Transverse colon (tissue), 4 donors: ENCODE results near the gene BCORL1. TPM values are rescaled to one million over a fixed set of nuclear protein-coding genes. Genes with fewer than 3 reads are reported as not detected.
A peak's percentile ranks its signal among the peaks of the same experiment; 100 is the strongest.

ENCODE experiments used
- DNase-seq: peaks from one replicate; pipeline ENCODE4 v3.0.0-alpha.2; 2019
- H3K27ac ChIP-seq, 4 donors: fragments of 200-600 bp; sonication (generic); 2 replicates each; pipeline ENCODE4 v1.5.1; 2016 to 2018; ENCODE audit warnings: inconsistent platforms in 4 of 4
- H3K27me3 ChIP-seq: fragments of 200-600 bp; sonication (generic); 2 replicates; pipeline ENCODE4 v1.5.1; 2017; ENCODE audit warnings: inconsistent platforms
- H3K36me3 ChIP-seq, 4 donors: fragments of 200-600 bp; sonication (generic); 2 replicates each; pipeline ENCODE4 v1.5.1; 2017 to 2019; ENCODE audit warnings: inconsistent platforms in 4 of 4
- H3K4me1 ChIP-seq, 4 donors: fragments of 200-600 bp; sonication (generic); 2 replicates each; pipeline ENCODE4 v1.5.1; 2017 to 2020; ENCODE audit warnings: inconsistent platforms in 4 of 4
- H3K4me3 ChIP-seq, 4 donors: fragments of 200-600 bp; sonication (generic); 1 replicate in 1 of 4; 2 replicates in 3 of 4; pipeline versions ENCODE4 v1.5.1 to v1.6.1; 2017 to 2019; ENCODE audit warnings: inconsistent platforms in 4 of 4
- H3K9me3 ChIP-seq, 2 donors: fragments of 200-600 bp; sonication (generic); 2 replicates each; pipeline ENCODE4 v1.5.1; 2017 to 2019; ENCODE audit warnings: inconsistent platforms in 2 of 2
- EP300 ChIP-seq: sonication (generic); formaldehyde crosslinking; IDR thresholded peaks from one replicate; pipeline ENCODE4 v1.6.1; 2017; ENCODE audit warnings: antibody characterized with exemption, low read depth
- POLR2A ChIP-seq: fragments of 450-650 bp; IDR thresholded peaks from one replicate; pipeline ENCODE4 v1.6.1; 2016; ENCODE audit warnings: antibody characterized with exemption, mild to moderate bottlenecking, moderate library complexity
- POLR2AphosphoS5 ChIP-seq, 3 donors: sonication (generic); formaldehyde crosslinking; IDR thresholded peaks; one replicate each; pipeline ENCODE4 v1.6.1; 2016; ENCODE audit warnings: antibody characterized with exemption in 3 of 3
- WGBS, 2 donors: methylation state at CpG; one replicate each; pipeline ENCODE4 v1.1.5; 2018; ENCODE audit warnings: low coverage in 1 of 2; 5-methylcytosine and 5-hydroxymethylcytosine counted together
- in situ Hi-C, 4 donors: fragments of 200-750 bp; cut with MboI; loops; one replicate each; pipeline versions ENCODE4 v1.15.0 to v1.15.1; 2017; ENCODE audit warnings: low sequenced_read_pairs in 3 of 4, low pct_ligation_motif_present in 1 of 4, low pct_unique_long_range_greater_than_20kb in 1 of 4
- intact Hi-C: fragments of 100-400 bp; cut with DNase I; formaldehyde crosslinking; loops from one replicate; pipeline ENCODE4 v1.15.1; 2023; ENCODE audit warnings: low total_unique reads
- total RNA-seq, 4 donors: library from RNA; depleted of rRNA; stranded (reverse); fragments of >200 nt; gene quantifications; one replicate each; pipeline ENCODE4 v1.1.0, GENCODE V29; 2016
- TF ChIP-seq, protein P1 (sequence below), 5 experiments: fragments of 200-600 bp in 3 of 5; fragments of 450-650 bp in 2 of 5; sonication (generic) in 3 of 5; IDR thresholded peaks; 1 replicate in 2 of 5; 2 replicates in 3 of 5; pipeline ENCODE4 v1.5.1; 2016 to 2017; ENCODE audit warnings: antibody characterized with exemption in 5 of 5, inconsistent platforms in 3 of 5, mild to moderate bottlenecking in 2 of 5, moderate library complexity in 1 of 5

Gene BCORL1
- total RNA-seq, 4 donors from 2014 or later = 5.6 to 11.6 (median 8.0) TPM

DNA sequence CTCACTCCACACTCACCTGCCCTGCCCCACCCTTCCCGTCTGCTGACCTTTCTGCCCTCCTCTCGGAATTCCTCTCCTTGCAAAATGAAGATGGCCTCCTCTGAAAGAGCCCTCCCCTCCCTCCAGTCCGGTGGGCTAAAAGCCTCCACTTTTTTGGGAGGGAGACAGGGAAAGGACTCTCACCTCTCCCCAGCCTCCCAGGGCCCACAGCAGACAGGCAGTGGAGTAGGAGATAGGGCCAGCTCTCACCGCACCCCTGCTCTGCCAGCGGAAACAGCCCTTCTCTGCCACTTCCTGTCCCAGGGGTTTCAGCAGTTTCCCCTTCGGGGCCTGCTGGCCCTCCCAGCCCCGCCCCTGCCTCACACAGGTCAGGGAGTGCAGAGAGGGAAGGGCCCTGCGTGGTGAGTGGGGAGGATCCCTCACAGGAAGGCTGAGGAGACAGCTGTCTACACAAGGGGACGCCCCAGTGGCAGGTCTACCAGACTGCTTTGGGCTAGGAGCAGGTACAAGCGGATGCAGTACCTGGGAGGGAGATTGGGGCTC, 109.6 kb downstream of the BCORL1 start:
- Histone ChIP-seq H3K36me3 (no peaks in the 10 kb centered on the region), H3K27ac (peak overlapping the region; percentile 68 to 81 (median 72)), H3K4me1 (peaks cover 0 to 44% (median 14%) of the 10 kb centered on the region in 4 donors), H3K27me3 (no peaks in the 10 kb centered on the region), H3K4me3 (peak overlapping the region in 1 of 4 donors; percentile 21), H3K9me3 (no peaks in the 10 kb centered on the region)
- intact Hi-C loops = no loop called here
- in situ Hi-C loops = loop anchor here in 1 of 4 donors (25.0 kb wide), 1 partner anchor 95 kb away; no protein-coding TSS in a partner anchor
- peak; percentile 83 for DNase-seq
- WGBS, 2 donors = 47% methylated on average over 10 of the region's 10 CpGs; no CpG with 5 or more reads in 1 of the 2 donors
- peak; percentile 23 for TF ChIP-seq POLR2A
- no peak for TF ChIP-seq EP300
- TF ChIP-seq POLR2AphosphoS5 (IDR thresholded peaks at IDR 0.05) = peak in 1 of 3 donors; percentile 22
- TF ChIP-seq, protein P1, sequence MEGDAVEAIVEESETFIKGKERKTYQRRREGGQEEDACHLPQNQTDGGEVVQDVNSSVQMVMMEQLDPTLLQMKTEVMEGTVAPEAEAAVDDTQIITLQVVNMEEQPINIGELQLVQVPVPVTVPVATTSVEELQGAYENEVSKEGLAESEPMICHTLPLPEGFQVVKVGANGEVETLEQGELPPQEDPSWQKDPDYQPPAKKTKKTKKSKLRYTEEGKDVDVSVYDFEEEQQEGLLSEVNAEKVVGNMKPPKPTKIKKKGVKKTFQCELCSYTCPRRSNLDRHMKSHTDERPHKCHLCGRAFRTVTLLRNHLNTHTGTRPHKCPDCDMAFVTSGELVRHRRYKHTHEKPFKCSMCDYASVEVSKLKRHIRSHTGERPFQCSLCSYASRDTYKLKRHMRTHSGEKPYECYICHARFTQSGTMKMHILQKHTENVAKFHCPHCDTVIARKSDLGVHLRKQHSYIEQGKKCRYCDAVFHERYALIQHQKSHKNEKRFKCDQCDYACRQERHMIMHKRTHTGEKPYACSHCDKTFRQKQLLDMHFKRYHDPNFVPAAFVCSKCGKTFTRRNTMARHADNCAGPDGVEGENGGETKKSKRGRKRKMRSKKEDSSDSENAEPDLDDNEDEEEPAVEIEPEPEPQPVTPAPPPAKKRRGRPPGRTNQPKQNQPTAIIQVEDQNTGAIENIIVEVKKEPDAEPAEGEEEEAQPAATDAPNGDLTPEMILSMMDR (IDR thresholded peaks at IDR 0.05) = peak in 2 of 5 experiments; percentile 3 to 22

GRCh38 chrX:130093271-130093670, 110.8 kb downstream of the BCORL1 start:
- DNase-seq = no peak

DNA sequence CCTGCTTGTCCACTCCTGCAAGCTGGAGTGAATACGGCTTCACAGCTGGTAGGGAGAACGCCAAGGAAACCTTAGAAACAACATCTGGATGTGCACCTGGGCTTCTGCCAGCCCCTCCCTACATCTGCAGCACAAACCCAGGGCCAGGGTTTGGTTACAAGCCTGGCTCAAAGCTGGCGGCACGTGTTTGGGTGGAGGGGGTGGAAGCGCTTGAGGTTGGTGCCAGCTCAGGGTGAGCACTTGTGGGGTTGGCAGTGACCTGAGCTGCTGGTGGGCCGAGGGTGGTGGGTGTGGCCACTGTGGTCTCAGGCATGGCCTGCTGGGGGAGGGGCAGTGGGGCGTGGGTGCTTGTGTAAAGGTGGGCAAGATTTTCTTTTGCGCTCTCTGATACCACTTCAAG, 112.3 kb downstream of the BCORL1 start:
- intact Hi-C loops = no loop called here
- Histone ChIP-seq H3K27ac (peak overlapping the region in 2 of 4 donors; percentile 18 to 81), H3K4me3 (no peak overlapping the region), H3K9me3 (no peaks in the 10 kb centered on the region), H3K36me3 (no peaks in the 10 kb centered on the region), H3K27me3 (no peaks in the 10 kb centered on the region), H3K4me1 (peaks cover 6 to 62% (median 29%) of the 10 kb centered on the region in 4 donors)
- no peak for TF ChIP-seq POLR2A
- no peak for TF ChIP-seq EP300
- TF ChIP-seq, protein P1 (IDR thresholded peaks at IDR 0.05) = no peak
- in situ Hi-C loops = loop anchor here in 1 of 4 donors (25.0 kb wide), 1 partner anchor 93 kb away; no protein-coding TSS in a partner anchor
- DNase-seq = no peak
- WGBS, 2 donors = 72% methylated on average over 8 of the region's 8 CpGs; no CpG with 5 or more reads in 1 of the 2 donors

More at GRCh38 chrX:130093271-130093670, 110.8 kb downstream of the BCORL1 start:
- TF ChIP-seq, protein P1 (IDR thresholded peaks at IDR 0.05) = no peak
- no peak for TF ChIP-seq EP300
- no peak for TF ChIP-seq POLR2A
- no peak for TF ChIP-seq POLR2AphosphoS5 (IDR thresholded peaks at IDR 0.05)
- Histone ChIP-seq H3K9me3 (no peaks in the 10 kb centered on the region), H3K27ac (peak overlapping the region in 3 of 4 donors; percentile 72 to 81 (median 73)), H3K27me3 (no peaks in the 10 kb centered on the region), H3K4me1 (peaks cover 0 to 47% (median 19%) of the 10 kb centered on the region in 4 donors), H3K4me3 (no peak overlapping the region), H3K36me3 (no peaks in the 10 kb centered on the region)
- WGBS, 2 donors = 69% methylated on average over 2 of the region's 2 CpGs; no CpG with 5 or more reads in 1 of the 2 donors
- intact Hi-C loops = no loop called here
- in situ Hi-C loops = loop anchor here in 1 of 4 donors (25.0 kb wide), 1 partner anchor 94 kb away; no protein-coding TSS in a partner anchor

- Histone ChIP-seq H3K9me3 (no peaks in the 10 kb centered on the region), H3K4me3 (no peak overlapping the region), H3K27me3 (no peaks in the 10 kb centered on the region), H3K27ac (peak overlapping the region; percentile 18 to 81 (median 38)), H3K36me3 (no peaks in the 10 kb centered on the region), H3K4me1 (peaks cover 6 to 69% (median 34%) of the 10 kb centered on the region in 4 donors)
- TF ChIP-seq, protein P1 (IDR thresholded peaks at IDR 0.05) = no peak
- TF ChIP-seq POLR2AphosphoS5 (IDR thresholded peaks at IDR 0.05) = no peak
- TF ChIP-seq POLR2A = no peak
- no peak for TF ChIP-seq EP300
- WGBS, 2 donors = 86% methylated on average over 6 of the region's 6 CpGs; no CpG with 5 or more reads in 1 of the 2 donors
- intact Hi-C loops (no loop called here), in situ Hi-C loops (loop anchor here in 1 of 4 donors (25.0 kb wide), 1 partner anchor 92 kb away; no protein-coding TSS in a partner anchor)
- no peak for DNase-seq
These were observed 113.0 kb downstream of the BCORL1 start for GRCh38 chrX:130095249-130096030.
